ENCODE results near the gene VPS26A.

GRCh38 chr10:69213591-69214311, 89.8 kb downstream of the VPS26A start:
- TF ChIP-seq, protein P1, sequence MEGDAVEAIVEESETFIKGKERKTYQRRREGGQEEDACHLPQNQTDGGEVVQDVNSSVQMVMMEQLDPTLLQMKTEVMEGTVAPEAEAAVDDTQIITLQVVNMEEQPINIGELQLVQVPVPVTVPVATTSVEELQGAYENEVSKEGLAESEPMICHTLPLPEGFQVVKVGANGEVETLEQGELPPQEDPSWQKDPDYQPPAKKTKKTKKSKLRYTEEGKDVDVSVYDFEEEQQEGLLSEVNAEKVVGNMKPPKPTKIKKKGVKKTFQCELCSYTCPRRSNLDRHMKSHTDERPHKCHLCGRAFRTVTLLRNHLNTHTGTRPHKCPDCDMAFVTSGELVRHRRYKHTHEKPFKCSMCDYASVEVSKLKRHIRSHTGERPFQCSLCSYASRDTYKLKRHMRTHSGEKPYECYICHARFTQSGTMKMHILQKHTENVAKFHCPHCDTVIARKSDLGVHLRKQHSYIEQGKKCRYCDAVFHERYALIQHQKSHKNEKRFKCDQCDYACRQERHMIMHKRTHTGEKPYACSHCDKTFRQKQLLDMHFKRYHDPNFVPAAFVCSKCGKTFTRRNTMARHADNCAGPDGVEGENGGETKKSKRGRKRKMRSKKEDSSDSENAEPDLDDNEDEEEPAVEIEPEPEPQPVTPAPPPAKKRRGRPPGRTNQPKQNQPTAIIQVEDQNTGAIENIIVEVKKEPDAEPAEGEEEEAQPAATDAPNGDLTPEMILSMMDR (conservative IDR thresholded peaks at IDR 0.05 in 1 of 2, IDR thresholded peaks at IDR 0.05 in 1 of 2; ENCODE audit: extremely low read depth in 1 of 2, insufficient read depth in 1 of 2, low read depth in 1 of 2, low read length in 2 of 2): no peak
- no peak for TF ChIP-seq EZH2 (IDR thresholded peaks at IDR 0.05; ENCODE audit: borderline replicate concordance, low read length)
